GDM1 (cell line): Measurements from ENCODE around the gene MS4A4E.
"Not testable (repeated sequence)": the region's sequence is repeated elsewhere in the genome, so short reads cannot be mapped to it uniquely, and the experiment has no call there.

ENCODE experiments used
- DNase-seq: peaks from one replicate; lab custom pipeline; 2025; lab: John Stamatoyannopoulos, UW

MS4A4E gene

DNA sequence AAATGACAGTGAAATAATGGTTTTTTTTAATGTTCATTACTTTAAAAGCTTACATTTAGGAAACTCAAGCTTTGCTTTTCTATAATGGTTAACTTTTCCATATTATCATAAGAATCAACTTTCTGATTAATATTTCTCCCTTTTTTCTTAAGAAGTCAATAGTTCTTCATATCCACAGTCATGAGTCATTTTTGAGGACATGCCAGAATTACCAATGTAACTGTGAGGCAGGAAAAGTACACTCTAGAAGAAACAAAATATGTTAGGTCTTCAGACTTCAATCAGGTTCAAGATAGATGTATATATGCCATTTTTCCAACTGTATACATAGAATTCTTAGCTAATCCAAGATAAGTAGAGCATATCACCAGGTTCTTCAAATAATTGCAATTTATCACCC, 70.9 kb downstream of the MS4A4E start:
- DNase-seq = no peak

GRCh38 chr11:60170566-60170965, 72.4 kb downstream of the MS4A4E start:
- no peak for DNase-seq

DNA sequence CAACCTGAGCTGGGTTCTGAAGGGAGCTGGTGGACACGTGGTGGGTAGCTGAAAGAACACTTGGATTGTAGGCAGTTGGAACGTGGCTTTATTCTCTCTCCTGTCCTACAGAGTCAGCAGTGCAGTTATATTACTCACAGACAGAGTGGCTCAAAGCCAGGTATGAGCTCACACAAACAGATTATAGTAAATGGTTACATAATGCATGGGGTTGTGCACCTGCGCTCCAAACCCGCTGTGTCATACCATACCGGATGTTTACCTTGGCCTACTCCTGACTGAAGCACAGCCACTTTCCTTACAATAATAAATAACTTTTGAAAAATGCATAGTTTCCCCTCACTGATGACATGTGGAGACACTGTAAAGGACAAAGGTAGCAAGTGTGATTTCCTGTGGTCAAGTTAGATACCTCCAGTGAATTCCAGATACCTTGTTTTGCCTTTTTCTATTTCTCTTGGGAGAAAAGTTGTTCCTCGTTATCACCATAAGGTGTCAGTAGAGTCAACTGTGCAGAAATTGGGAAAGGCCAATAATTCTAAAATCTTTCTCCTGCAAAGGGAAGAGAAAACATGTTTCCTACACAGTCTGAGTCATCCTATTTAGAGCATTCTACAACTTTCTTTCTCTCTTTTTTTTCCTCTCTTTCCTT, 73.5 kb downstream of the MS4A4E start:
- DNase-seq = no peak

GRCh38 chr11:60168306-60168705, 74.6 kb downstream of the MS4A4E start:
- DNase-seq = no peak

DNA sequence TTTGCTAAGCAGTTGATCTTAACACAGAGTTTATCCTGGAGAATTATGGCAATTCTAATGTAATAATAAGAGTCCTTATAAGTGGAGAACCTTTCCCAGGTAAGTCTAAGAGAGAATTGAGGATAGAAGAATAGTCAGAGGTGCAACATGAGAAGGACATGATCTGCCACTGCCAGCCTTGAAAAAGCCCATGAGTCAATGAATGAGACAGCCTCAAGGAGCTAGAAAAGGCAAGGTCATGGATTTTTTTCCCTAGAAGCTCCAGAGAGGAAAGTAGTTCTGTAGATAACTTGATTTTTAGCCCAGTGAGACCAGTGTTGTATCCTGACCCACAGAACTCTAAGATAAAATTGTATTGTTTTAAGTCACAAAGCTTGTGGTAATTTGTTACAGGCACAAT, 77.0 kb downstream of the MS4A4E start:
- DNase-seq = no peak

DNA sequence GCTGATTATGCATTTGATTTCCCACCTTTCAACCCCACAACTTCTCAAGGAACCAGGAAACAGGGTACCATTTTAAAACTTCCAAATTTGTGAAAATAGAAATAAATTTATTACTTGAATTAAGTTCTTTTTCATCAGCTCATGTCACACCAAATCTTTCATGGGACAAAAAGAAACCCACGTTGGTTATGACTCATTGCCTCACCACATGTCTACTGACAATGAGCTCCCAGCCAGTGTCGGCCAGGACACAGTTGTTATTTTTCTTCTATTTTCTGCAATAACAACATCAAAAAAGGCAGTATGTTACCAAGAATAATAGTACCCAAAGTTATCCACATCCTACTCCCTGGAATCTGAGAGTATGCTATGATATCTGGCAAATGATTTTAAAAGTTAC, 77.4 kb downstream of the MS4A4E start:
- DNase-seq = no peak

- no peak for DNase-seq
Measured at GRCh38 chr11:60164550-60165075, 78.3 kb downstream of the MS4A4E start.

DNA sequence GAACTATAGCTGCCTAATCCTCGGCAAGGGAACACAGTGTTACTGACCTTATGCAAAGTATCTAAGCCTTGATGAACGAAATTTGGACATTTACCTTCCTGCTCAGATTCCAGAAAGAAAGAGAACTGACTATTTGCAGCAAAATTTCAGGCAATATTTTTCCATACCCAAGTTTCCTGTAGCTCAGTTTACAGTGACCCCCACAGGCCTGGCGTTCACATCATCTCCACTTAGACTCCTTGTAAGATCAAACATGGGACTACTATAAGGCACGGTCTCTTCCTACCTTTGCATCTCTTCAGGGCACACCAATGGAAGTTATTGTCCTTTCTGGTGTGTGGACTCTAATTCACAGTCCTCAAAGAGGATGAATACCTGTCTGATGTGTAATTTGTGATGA, 81.2 kb downstream of the MS4A4E start:
- no peak for DNase-seq

- no peak for DNase-seq
Measured at GRCh38 chr11:60161107-60161506, 81.8 kb downstream of the MS4A4E start.

GRCh38 chr11:60159868-60160267, 83.1 kb downstream of the MS4A4E start:
- no peak for DNase-seq

- DNase-seq = no peak
Measured at GRCh38 chr11:60159284-60159683, 83.7 kb downstream of the MS4A4E start.

- no peak for DNase-seq
Measured at GRCh38 chr11:60158636-60159035, 84.3 kb downstream of the MS4A4E start.

DNA sequence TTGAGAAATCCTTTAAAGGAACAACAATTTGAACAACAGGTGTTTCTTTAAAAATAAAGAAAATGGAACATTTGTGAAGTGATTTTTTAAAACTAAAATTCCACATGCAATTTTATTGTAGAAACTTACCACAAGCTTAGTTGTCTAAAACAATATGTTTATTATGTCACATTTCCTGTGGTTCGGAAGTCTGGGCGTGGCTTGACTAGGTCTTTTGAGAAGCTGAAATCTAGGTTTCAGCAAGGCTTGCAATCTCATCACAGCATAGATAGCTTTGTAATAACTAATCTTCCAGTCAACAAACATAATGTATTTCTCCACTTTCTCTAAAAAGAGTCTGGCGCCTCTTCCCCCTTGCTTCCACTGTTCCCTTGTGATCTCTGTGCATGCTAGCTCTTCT, 87.0 kb downstream of the MS4A4E start:
- no peak for DNase-seq

DNA sequence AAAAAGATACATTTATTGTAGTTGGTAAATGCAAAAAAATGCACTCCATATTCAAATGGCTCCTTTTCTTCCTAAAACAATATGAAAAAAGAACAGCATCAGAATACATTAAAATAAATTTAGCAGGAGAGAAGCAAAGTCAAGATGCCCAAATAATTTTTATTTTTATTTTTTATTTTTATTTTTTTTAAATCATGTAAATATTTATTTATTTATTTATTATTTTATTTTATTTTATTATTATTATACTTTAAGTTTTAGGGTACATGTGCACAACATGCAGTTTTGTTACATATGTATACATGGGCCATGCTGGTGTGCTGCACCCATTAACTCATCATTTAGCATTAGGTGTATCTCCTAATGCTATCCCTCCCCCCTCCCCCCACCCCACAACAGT, 90.2 kb downstream of the MS4A4E start:
- not testable (repeated sequence) for DNase-seq

DNA sequence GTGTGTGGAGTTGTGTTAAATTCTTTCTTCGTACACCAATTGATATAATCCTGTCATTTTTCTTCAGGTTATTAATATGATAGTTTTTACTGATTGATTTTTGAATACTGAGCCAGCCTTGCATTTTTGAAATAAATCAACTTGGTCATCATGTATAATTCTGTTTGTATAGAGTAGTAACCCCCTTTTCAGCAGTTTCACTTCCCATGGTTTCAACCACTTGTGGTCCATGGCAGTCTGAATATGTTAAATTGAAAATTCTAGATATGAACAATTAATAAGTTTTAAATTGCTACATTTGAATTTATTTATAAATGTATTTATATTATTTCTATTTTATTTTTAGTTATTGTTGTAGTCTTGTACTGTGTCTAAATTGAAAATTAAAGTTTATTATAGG, 92.7 kb downstream of the MS4A4E start:
- DNase-seq = no peak
